K562 (cell line): ENCODE data around the gene KLK6. TPM values are rescaled to one million over a fixed set of nuclear protein-coding genes. Genes with fewer than 3 reads are reported as not detected.
A peak's percentile ranks its signal among the peaks of the same experiment; 100 is the strongest.

Experiments used
- ATAC-seq: fragments of 200-7000 bp; cut with Tn5 transposase; 3 replicates; pipeline ENCODE4 v1.9.1; 2020; ENCODE audit warnings: moderate library complexity
- BruUV-seq: library from RNA; stranded (reverse); fragments of 400-500 nt; replicated peaks from 2 replicates; lab custom pipeline; 2021; lab: Mats Ljungman, UMichigan
- CTCF ChIA-PET: fragments of 300-600 bp; formaldehyde crosslinking; extraction: SDS; loops from one replicate; lab custom pipeline; 2021; ENCODE audit warnings: low intra/inter-chr PET ratio; lab: Yijun Ruan, JAX
- POLR2A ChIA-PET: fragments of 300-600, 350-650 bp; sonication (Branson Sonifier 250); formaldehyde crosslinking; extraction: SDS; loops from one replicate; lab custom pipeline; 2021; ENCODE audit warnings: antibody characterized with exemption, inconsistent platforms; lab: Yijun Ruan, JAX
- DNase-seq, 4 experiments: peaks; one replicate each; pipeline versions ENCODE4 v3.0.0 to v3.0.0-alpha.2; 2011 to 2018; ENCODE audit warnings: low spot score in 3 of 4, mixed read lengths in 3 of 4; ENCODE audit errors: extremely low read depth in 1 of 4
- FAIRE-seq: peaks from 2 replicates; lab custom pipeline; 2011; peaks lifted over from hg19 to GRCh38; lab: Jason Lieb, UNC
- H2AFZ ChIP-seq: 2 replicates; pipeline ENCODE4 v1.6.0; 2011; ENCODE audit warnings: low read depth, low read length, control low read depth, inconsistent platforms
- H3K27ac ChIP-seq: fragments of 200-600 bp; 3 replicates; pipeline ENCODE4 v1.8.0; 2011; ENCODE audit warnings: low read depth, mild to moderate bottlenecking, control low read depth, inconsistent platforms, low read length, moderate library complexity, mixed read lengths; ENCODE audit errors: extremely low read depth
- H3K27me3 ChIP-seq, 2 experiments: fragments of 300-600 bp in 1 of 2; 2 replicates in 1 of 2; 3 replicates in 1 of 2; pipeline versions ENCODE4 v1.6.0 to v1.8.0; 2011; ENCODE audit warnings: inconsistent platforms in 2 of 2, low read length in 2 of 2, mild to moderate bottlenecking in 1 of 2, mixed read lengths in 1 of 2, moderate library complexity in 1 of 2; ENCODE audit not compliant: control insufficient read depth in 2 of 2, insufficient read depth in 2 of 2
- H3K36me3 ChIP-seq: fragments of 300-600 bp; 3 replicates; pipeline ENCODE4 v1.8.0; 2011; ENCODE audit warnings: mild to moderate bottlenecking, low read length, inconsistent platforms; ENCODE audit not compliant: control insufficient read depth, insufficient read depth
- H3K4me1 ChIP-seq, 2 experiments: fragments of 200-600 bp in 1 of 2; replicated peaks in 1 of 2; 2 replicates in 1 of 2; 3 replicates in 1 of 2; pipeline versions ENCODE4 v1.5.1 to v1.8.0; 2011; ENCODE audit warnings: inconsistent platforms in 2 of 2, low read length in 2 of 2, mild to moderate bottlenecking in 1 of 2, mixed read lengths in 1 of 2, moderate library complexity in 1 of 2; ENCODE audit not compliant: control insufficient read depth in 2 of 2, insufficient read depth in 2 of 2
- H3K4me2 ChIP-seq: 2 replicates; pipeline ENCODE4 v1.6.1; 2011; ENCODE audit warnings: low read length, control low read depth, inconsistent platforms, mixed read lengths; ENCODE audit not compliant: insufficient read depth
- H3K4me3 ChIP-seq: fragments of 200-600 bp; sonication (generic), shearing (Covaris generic); 2 replicates; pipeline ENCODE4 v1.5.1; 2016; ENCODE audit warnings: control low read depth, inconsistent platforms
- H3K79me2 ChIP-seq: fragments of 200-600 bp; 3 replicates; pipeline ENCODE4 v1.8.0; 2011; ENCODE audit warnings: low read length, inconsistent platforms; ENCODE audit not compliant: control insufficient read depth, insufficient read depth
- H3K9ac ChIP-seq, 2 experiments: 2 replicates each; pipeline versions ENCODE4 v1.6.0 to v1.6.1; 2011; ENCODE audit warnings: low read depth in 2 of 2, low read length in 2 of 2, control low read depth in 1 of 2, inconsistent platforms in 1 of 2, mild to moderate bottlenecking in 1 of 2, mixed read lengths in 1 of 2; ENCODE audit not compliant: insufficient read depth in 1 of 2
- H3K9me1 ChIP-seq: one replicate; pipeline ENCODE4 v1.6.0; 2011; ENCODE audit warnings: inconsistent platforms, mild to moderate bottlenecking, low read length, moderate library complexity; ENCODE audit not compliant: control insufficient read depth, insufficient read depth
- H3K9me3 ChIP-seq: replicated peaks from 2 replicates; pipeline ENCODE4 v1.5.1; 2011; ENCODE audit warnings: low read depth, low read length, inconsistent platforms; ENCODE audit not compliant: control insufficient read depth, insufficient read depth
- H4K20me1 ChIP-seq: replicated peaks from 2 replicates; pipeline ENCODE4 v1.6.1; 2011; ENCODE audit warnings: low read length, inconsistent platforms, mixed read lengths; ENCODE audit not compliant: control insufficient read depth, insufficient read depth
- ARHGAP35 ChIP-seq: fragments of 450-650 bp; IDR thresholded peaks from 2 replicates; pipeline ENCODE4 v1.6.1; 2018; ENCODE audit not compliant: partially characterized antibody
- DNMT1 ChIP-seq: fragments of 450-650 bp; IDR thresholded peaks from 2 replicates; pipeline ENCODE4 v1.6.1; 2016; ENCODE audit warnings: antibody characterized with exemption, mild to moderate bottlenecking
- ELF2 ChIP-seq: fragments of 250-450 bp; sonication (Bioruptor Pico); IDR thresholded peaks from 2 replicates; pipeline ENCODE4 v1.5.0; 2021; ENCODE audit warnings: mild to moderate bottlenecking
- ESRRB ChIP-seq: fragments of 250-450 bp; sonication (Bioruptor Pico); IDR thresholded peaks from 2 replicates; pipeline ENCODE4 v1.5.0; 2020; ENCODE audit warnings: mild to moderate bottlenecking, moderate library complexity, borderline replicate concordance
- HCFC1 ChIP-seq: IDR thresholded peaks from 2 replicates; pipeline ENCODE4 v1.6.1; 2012; ENCODE audit warnings: low read depth, low read length, improper control_type of control experiment
- HDAC1 ChIP-seq, 2 experiments: fragments of 450-650 bp; IDR thresholded peaks; 2 replicates each; pipeline ENCODE4 v1.6.1; 2016 to 2017; ENCODE audit warnings: inconsistent platforms in 1 of 2, mild to moderate bottlenecking in 1 of 2, moderate library complexity in 1 of 2
- MAZ ChIP-seq, 2 experiments: fragments of 450-650 bp in 1 of 2; sonication (generic) in 1 of 2; formaldehyde crosslinking; IDR thresholded peaks in 1 of 2; conservative IDR thresholded peaks in 1 of 2; 2 replicates each; pipeline versions ENCODE4 v1.4.0 to v1.5.0; 2020; ENCODE audit warnings: mild to moderate bottlenecking in 1 of 2, missing genetic modification reagents in 1 of 2
- OTX1 ChIP-seq: fragments of 450-650 bp; formaldehyde crosslinking; IDR thresholded peaks from 2 replicates; pipeline ENCODE4 v1.4.0; 2022; ENCODE audit warnings: mild to moderate bottlenecking
- POLR2B ChIP-seq: fragments of 450-650 bp; IDR thresholded peaks from 2 replicates; pipeline ENCODE4 v1.6.1; 2018; ENCODE audit warnings: low read depth; ENCODE audit not compliant: partially characterized antibody
- PRDM10 ChIP-seq: fragments of 450-650 bp; IDR thresholded peaks from 2 replicates; pipeline ENCODE4 v1.6.1; 2018; ENCODE audit not compliant: partially characterized antibody
- SP1 ChIP-seq: sonication (generic); formaldehyde crosslinking; IDR thresholded peaks from 2 replicates; pipeline ENCODE4 v1.8.1; 2022; ENCODE audit warnings: mild to moderate bottlenecking, missing genetic modification reagents
- ZBTB5 ChIP-seq: fragments of 450-650 bp; IDR thresholded peaks from 2 replicates; pipeline ENCODE4 v1.6.1; 2017; ENCODE audit warnings: antibody characterized with exemption
- ZBTB7A ChIP-seq: IDR thresholded peaks from 2 replicates; pipeline ENCODE4 v1.6.1; 2011; ENCODE audit warnings: low read depth, mild to moderate bottlenecking, low read length, moderate library complexity, borderline replicate concordance; ENCODE audit not compliant: control insufficient read depth
- ZNF143 ChIP-seq: sonication (generic); formaldehyde crosslinking; IDR thresholded peaks from 2 replicates; pipeline ENCODE4 v1.9.0; 2022; ENCODE audit warnings: mild to moderate bottlenecking, missing genetic modification reagents
- ZNF764 ChIP-seq: fragments of 250-450 bp; sonication (Bioruptor Pico); IDR thresholded peaks from 2 replicates; pipeline ENCODE4 v1.4.0; 2020; ENCODE audit warnings: low read depth, mild to moderate bottlenecking, moderate library complexity
- WGBS: fragments of 100-300 bp; shearing (Covaris generic); methylation state at CpG from one replicate; pipeline ENCODE4 v1.1.6; 2016; ENCODE audit warnings: low coverage, mixed read lengths; ENCODE audit not compliant: insufficient coverage; ENCODE audit errors: missing lambda C conversion rate; 5-methylcytosine and 5-hydroxymethylcytosine counted together
- in situ Hi-C: fragments of 300-500 bp; cut with MboI; formaldehyde crosslinking; loops from 4 replicates; pipeline ENCODE4 v1.15.0; 2018; ENCODE audit warnings: inconsistent platforms, mixed read lengths
- intact Hi-C: fragments of 100-400 bp; cut with micrococcal nuclease; formaldehyde crosslinking; loops from 2 replicates; pipeline ENCODE4 v1.14.2; 2022
- polyA plus RNA-seq, 8 experiments: library from polyadenylated mRNA; depleted of rRNA in 4 of 8; stranded (reverse) in 5 of 8; unstranded in 3 of 8; fragments of >200 nt; fragmentation: Nextera tagmentation in 2 of 8; fragmentation: Illumina TruSeq in 1 of 8; extraction: Ambion mirVana in 2 of 8; extraction: Trizol in 1 of 8; gene quantifications; 2 replicates each; pipeline versions ENCODE4 v1.2.1 to v1.2.3, GENCODE V29; 2011 to 2014; ENCODE audit warnings: inconsistent platforms in 1 of 8, missing spikeins in 1 of 8
- total RNA-seq, 7 experiments: library from RNA; depleted of rRNA in 6 of 7; stranded (reverse); fragments of >200 nt in 6 of 7; fragmentation: Illumina TruSeq in 2 of 7; extraction: Trizol in 2 of 7; gene quantifications; 2 replicates each; pipeline versions ENCODE4 v1.2.1 to v1.2.3, GENCODE V29; 2011 to 2021; ENCODE audit warnings: low replicate concordance in 1 of 7

KLK6 gene
- total and polyA plus RNA-seq, 9 of the 15 experiments (the other 6 are each of a cell fraction or from before 2014, with no cell fraction given): not detected

- TF ChIP-seq SP1: peak; percentile 68
- peak; percentile 69 for TF ChIP-seq ZBTB7A
- no peak for TF ChIP-seq ZNF143 (CRISPR knock-in tag)
- TF ChIP-seq ESRRB: no peak
- TF ChIP-seq POLR2B: peak; percentile 54
- no peak for TF ChIP-seq ZNF764
- TF ChIP-seq ARHGAP35: no peak
- TF ChIP-seq DNMT1: no peak
- peak; percentile 11; the same call in 1 of the 2 replicates for TF ChIP-seq HCFC1
Measured at GRCh38 chr19:51002542-51003311, 33.3 kb upstream of the KLK6 start (continued).

- Histone ChIP-seq H3K9me1 (no peaks in the 10 kb centered on the region), H3K4me2 (peak overlapping the region; percentile 88), H3K4me3 (peak overlapping the region; percentile 26), H3K9ac (peak overlapping the region; percentile 53 to 87), H3K27ac (peak overlapping the region; percentile 38; the same call in 1 of the 3 replicates), H2AFZ (peak overlapping the region; percentile 97), H3K27me3 (peaks cover 0 to 14% of the 10 kb centered on the region in 2 experiments; a peak in 2 of 5 replicates), H3K36me3 (no peaks in the 10 kb centered on the region), H4K20me1 (no peaks in the 10 kb centered on the region), H3K79me2 (no peaks in the 10 kb centered on the region), H3K4me1 (peaks cover 19 to 32% of the 10 kb centered on the region in 2 experiments; a peak in 4 of 5 replicates), H3K9me3 (no peaks in the 10 kb centered on the region)
- ChIA-PET POLR2A (interaction anchor here (0.6 to 1.8 kb wide), 7 partner anchors 9 to 198 kb away, joined by 3 to 11 read pairs (median 3); partner anchors contain the start of gene CTU1), CTCF (no interaction called here)
- WGBS: 4% methylated on average over 12 of the region's 12 CpGs
- peak in 2 of 4 experiments; percentile 17 to 38 for DNase-seq
- peak; percentile 11 for ATAC-seq
- in situ Hi-C loops: no loop called here
- no TSS peak for BruUV-seq
- no peak for FAIRE-seq
- intact Hi-C loops: no loop called here
- TF ChIP-seq ZBTB5 (peak; percentile 90), HDAC1 (IDR thresholded peaks at IDR 0.05) (0 out of 4 replicates have a peak, but pooled peaks of 1 of the 2 experiments have one; percentile 48), PRDM10 (peak; percentile 87), MAZ (CRISPR knock-in tag; conservative IDR thresholded peaks at IDR 0.05 in 1 of 2, IDR thresholded peaks at IDR 0.05 in 1 of 2) (0 out of 4 replicates have a peak, but pooled peaks of 1 of the 2 experiments have one; percentile 37), ELF2 (CRISPR knock-in tag) (0 out of 2 replicates have a peak, but pooled peaks have one; percentile 31), OTX1 (CRISPR knock-in tag) (0 out of 2 replicates have a peak, but pooled peaks have one; percentile 30)
Measured at GRCh38 chr19:51002089-51002532, 32.7 kb upstream of the KLK6 start.
